Large intestine (tissue), 3 donors: Measurements from ENCODE around the gene KCNJ6. TPM values are rescaled to one million over a fixed set of nuclear protein-coding genes. Genes with fewer than 3 reads are reported as not detected.

Experiments
- DNase-seq, 2 donors: peaks; one replicate each; pipeline versions ENCODE4 v3.0.0 to v3.0.0-alpha.2; 2013
- H3K27ac ChIP-seq: one replicate; pipeline ENCODE4 v1.5.1; 2013; ENCODE audit warnings: low read length
- H3K27me3 ChIP-seq: 2 replicates; pipeline ENCODE4 v1.6.1; 2013; ENCODE audit warnings: low read length; ENCODE audit not compliant: control insufficient read depth, insufficient read depth
- H3K36me3 ChIP-seq: 2 replicates; pipeline ENCODE4 v1.6.1; 2013; ENCODE audit warnings: low read length; ENCODE audit not compliant: control insufficient read depth, insufficient read depth
- H3K4me1 ChIP-seq: one replicate; pipeline ENCODE4 v1.6.1; 2013; ENCODE audit warnings: low read length; ENCODE audit not compliant: control insufficient read depth, insufficient read depth
- H3K4me3 ChIP-seq: one replicate; pipeline ENCODE4 v1.5.1; 2013; ENCODE audit warnings: low read length
- H3K9me3 ChIP-seq: one replicate; pipeline ENCODE4 v1.6.1; 2013; ENCODE audit warnings: mild to moderate bottlenecking, low read depth, low read length, moderate library complexity; ENCODE audit not compliant: control insufficient read depth
- WGBS: methylation state at CpG from one replicate; pipeline ENCODE4 v1.1.5; 2013; ENCODE audit warnings: low lambda C conversion rate; ENCODE audit not compliant: insufficient coverage; 5-methylcytosine and 5-hydroxymethylcytosine counted together
- polyA plus RNA-seq: library from polyadenylated mRNA; unstranded; fragments of 120-200 nt; gene quantifications from one replicate; pipeline ENCODE4 v1.2.1, GENCODE V29; 2013

The KCNJ6 gene
- polyA plus RNA-seq, 1 donor: 0.39 TPM

DNA sequence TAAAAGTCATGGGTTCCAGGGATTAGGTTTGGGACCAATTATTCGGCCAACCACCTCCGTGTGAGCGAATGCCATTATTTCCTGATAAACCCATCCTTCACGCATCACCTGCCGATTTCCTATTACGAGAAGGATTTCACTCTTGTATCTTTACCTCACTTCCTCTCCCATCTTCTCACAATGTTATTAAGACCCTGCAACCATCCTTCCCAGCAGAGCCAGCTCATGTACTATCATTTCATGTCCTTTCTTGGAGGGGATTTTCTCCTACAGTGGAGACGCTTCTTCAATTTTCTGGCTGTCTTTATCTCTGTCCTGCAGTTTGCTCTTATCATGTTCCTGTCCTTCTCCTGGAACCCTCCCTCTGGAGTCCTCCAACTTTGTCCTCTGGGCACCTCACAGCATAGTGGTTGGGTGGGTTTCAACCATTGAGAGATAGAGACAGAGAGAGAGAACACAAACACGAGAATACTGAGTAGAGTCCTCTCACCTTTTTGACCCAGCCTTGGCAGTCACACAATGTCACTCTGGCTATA lies 357.5 kb downstream of the KCNJ6 start:
- Histone ChIP-seq H3K36me3 (no peaks in the 10 kb centered on the region), H3K4me3 (no peak overlapping the region), H3K27me3 (no peaks in the 10 kb centered on the region), H3K27ac (no peak overlapping the region), H3K9me3 (peaks cover 6% of the 10 kb centered on the region), H3K4me1 (peaks cover 5% of the 10 kb centered on the region)
- DNase-seq: no peak
- WGBS: 100% methylated on average over 4 of the region's 8 CpGs
